DND-41 (cell line): ENCODE measurements around the gene KCNJ6.

Experiments used
- ATAC-seq: fragments of 200-7000 bp; cut with Tn5 transposase; 3 replicates; pipeline ENCODE4 v1.9.1; 2021; ENCODE audit warnings: low read depth; ENCODE audit not compliant: insufficient read depth
- DNase-seq: peaks from one replicate; pipeline ENCODE4 v3.0.0-alpha.2; 2020
- H2AFZ ChIP-seq: 2 replicates; pipeline ENCODE4 v1.6.0; 2012; ENCODE audit warnings: low read depth, low read length
- H3K27ac ChIP-seq: 2 replicates; pipeline ENCODE4 v1.5.1; 2012; ENCODE audit warnings: low read length, inconsistent platforms
- H3K27me3 ChIP-seq: fragments of 200-600 bp; sonication (generic); 2 replicates; pipeline ENCODE4 v1.6.0; 2012; ENCODE audit warnings: low read length, mild to moderate bottlenecking, inconsistent platforms; ENCODE audit not compliant: insufficient read depth, poor library complexity
- H3K36me3 ChIP-seq: 2 replicates; pipeline ENCODE4 v1.5.1; 2012; ENCODE audit warnings: low read length, inconsistent platforms; ENCODE audit not compliant: insufficient read depth
- H3K4me1 ChIP-seq: 2 replicates; pipeline ENCODE4 v1.5.1; 2012; ENCODE audit warnings: mild to moderate bottlenecking, low read length; ENCODE audit not compliant: insufficient read depth
- H3K4me2 ChIP-seq: 2 replicates; pipeline ENCODE4 v1.6.0; 2012; ENCODE audit warnings: mild to moderate bottlenecking, moderate library complexity, low read length, inconsistent platforms; ENCODE audit not compliant: insufficient read depth
- H3K4me3 ChIP-seq, 2 experiments: fragments of 200-600 bp in 1 of 2; shearing (Covaris generic) in 1 of 2; 2 replicates each; pipeline ENCODE4 v1.5.1; 2012 to 2016; ENCODE audit warnings: inconsistent platforms in 2 of 2, low read length in 2 of 2, mild to moderate bottlenecking in 2 of 2, low read depth in 1 of 2, moderate library complexity in 1 of 2
- H3K79me2 ChIP-seq: 2 replicates; pipeline ENCODE4 v1.6.0; 2012; ENCODE audit warnings: low read length, inconsistent platforms; ENCODE audit not compliant: insufficient read depth
- H3K9ac ChIP-seq: 2 replicates; pipeline ENCODE4 v1.6.0; 2012; ENCODE audit warnings: low read depth, mild to moderate bottlenecking, inconsistent platforms, low read length, moderate library complexity
- H3K9me3 ChIP-seq: 2 replicates; pipeline ENCODE4 v1.5.1; 2012; ENCODE audit warnings: low read length, moderate library complexity, mild to moderate bottlenecking, inconsistent platforms; ENCODE audit not compliant: insufficient read depth, severe bottlenecking
- H4K20me1 ChIP-seq: 2 replicates; pipeline ENCODE4 v1.6.0; 2012; ENCODE audit warnings: low read length; ENCODE audit not compliant: insufficient read depth
- EZH2 ChIP-seq: IDR thresholded peaks from 3 replicates; pipeline ENCODE4 v1.6.1; 2012; ENCODE audit warnings: borderline replicate concordance, low read depth, mild to moderate bottlenecking, moderate library complexity, low read length, inconsistent platforms; ENCODE audit not compliant: severe bottlenecking
- TF ChIP-seq, protein P1 (sequence below): IDR thresholded peaks from 2 replicates; pipeline ENCODE4 v1.5.1; 2012; ENCODE audit warnings: borderline replicate concordance, low read length, moderate library complexity, mild to moderate bottlenecking; ENCODE audit not compliant: poor library complexity, severe bottlenecking; ENCODE audit errors: extremely low read depth

Gene KCNJ6

GRCh38 chr21:37699024-37699775, 217.1 kb downstream of the KCNJ6 start:
- ATAC-seq (no peak), DNase-seq (no peak)
- Histone ChIP-seq H3K27me3 (no peaks in the 10 kb centered on the region), H3K36me3 (no peaks in the 10 kb centered on the region), H3K79me2 (no peaks in the 10 kb centered on the region), H4K20me1 (no peaks in the 10 kb centered on the region), H3K4me1 (no peaks in the 10 kb centered on the region), H2AFZ (no peak overlapping the region), H3K9ac (no peak overlapping the region), H3K4me3 (no peak overlapping the region), H3K27ac (no peak overlapping the region), H3K9me3 (no peaks in the 10 kb centered on the region), H3K4me2 (no peak overlapping the region)
- no peak for TF ChIP-seq EZH2
- TF ChIP-seq, protein P1, sequence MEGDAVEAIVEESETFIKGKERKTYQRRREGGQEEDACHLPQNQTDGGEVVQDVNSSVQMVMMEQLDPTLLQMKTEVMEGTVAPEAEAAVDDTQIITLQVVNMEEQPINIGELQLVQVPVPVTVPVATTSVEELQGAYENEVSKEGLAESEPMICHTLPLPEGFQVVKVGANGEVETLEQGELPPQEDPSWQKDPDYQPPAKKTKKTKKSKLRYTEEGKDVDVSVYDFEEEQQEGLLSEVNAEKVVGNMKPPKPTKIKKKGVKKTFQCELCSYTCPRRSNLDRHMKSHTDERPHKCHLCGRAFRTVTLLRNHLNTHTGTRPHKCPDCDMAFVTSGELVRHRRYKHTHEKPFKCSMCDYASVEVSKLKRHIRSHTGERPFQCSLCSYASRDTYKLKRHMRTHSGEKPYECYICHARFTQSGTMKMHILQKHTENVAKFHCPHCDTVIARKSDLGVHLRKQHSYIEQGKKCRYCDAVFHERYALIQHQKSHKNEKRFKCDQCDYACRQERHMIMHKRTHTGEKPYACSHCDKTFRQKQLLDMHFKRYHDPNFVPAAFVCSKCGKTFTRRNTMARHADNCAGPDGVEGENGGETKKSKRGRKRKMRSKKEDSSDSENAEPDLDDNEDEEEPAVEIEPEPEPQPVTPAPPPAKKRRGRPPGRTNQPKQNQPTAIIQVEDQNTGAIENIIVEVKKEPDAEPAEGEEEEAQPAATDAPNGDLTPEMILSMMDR: no peak

DNA sequence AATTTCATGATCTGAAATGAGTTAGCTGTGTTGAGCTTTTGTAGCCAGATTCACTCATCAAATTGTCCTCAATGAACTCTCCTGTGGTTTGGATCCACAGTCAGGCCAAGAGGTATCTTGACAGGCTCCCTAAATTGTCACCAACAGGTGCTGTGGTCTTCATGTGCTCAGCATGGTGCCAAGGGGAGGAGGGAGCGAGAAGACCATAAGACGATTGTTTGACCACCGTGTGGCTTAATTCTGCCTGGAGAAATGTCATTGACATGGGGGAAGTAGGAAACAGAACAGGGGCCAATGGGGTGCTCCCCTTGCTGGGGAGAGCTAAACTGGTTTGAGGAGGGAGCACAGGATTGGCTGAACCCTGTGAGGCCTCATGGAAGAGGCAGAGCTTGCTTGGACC, 219.3 kb downstream of the KCNJ6 start:
- no peaks in the 10 kb centered on the region for H3K4me1 ChIP-seq
- DNase-seq (no peak), ATAC-seq (no peak)
- no peak overlapping the region for H3K9ac ChIP-seq
- no peaks in the 10 kb centered on the region for H3K79me2 ChIP-seq
- TF ChIP-seq, protein P1: no peak
- TF ChIP-seq EZH2: no peak
- no peak overlapping the region for H3K27ac ChIP-seq
- no peaks in the 10 kb centered on the region for H3K9me3 ChIP-seq
- H2AFZ ChIP-seq: no peak overlapping the region
- no peaks in the 10 kb centered on the region for H3K27me3 ChIP-seq
- no peak overlapping the region for H3K4me3 ChIP-seq
- H3K36me3 ChIP-seq: no peaks in the 10 kb centered on the region
- no peaks in the 10 kb centered on the region for H4K20me1 ChIP-seq
- H3K4me2 ChIP-seq: no peak overlapping the region

GRCh38 chr21:37695111-37695510, 221.1 kb downstream of the KCNJ6 start:
- no peak overlapping the region for H3K4me2 ChIP-seq
- ATAC-seq (no peak), DNase-seq (no peak)
- H3K4me3 ChIP-seq: no peak overlapping the region
- no peak overlapping the region for H2AFZ ChIP-seq
- no peaks in the 10 kb centered on the region for H3K4me1 ChIP-seq
- no peaks in the 10 kb centered on the region for H4K20me1 ChIP-seq
- H3K27me3 ChIP-seq: no peaks in the 10 kb centered on the region
- H3K9ac ChIP-seq: no peak overlapping the region
- H3K9me3 ChIP-seq: no peaks in the 10 kb centered on the region
- TF ChIP-seq, protein P1: no peak
- no peak for TF ChIP-seq EZH2
- H3K27ac ChIP-seq: no peak overlapping the region
- H3K36me3 ChIP-seq: no peaks in the 10 kb centered on the region
- no peaks in the 10 kb centered on the region for H3K79me2 ChIP-seq
